Endometrium (tissue), 2 donors: ENCODE data around the gene FADS6.

Experiments used
- FAIRE-seq: peaks from 2 replicates; lab custom pipeline; 2012; peaks lifted over from hg19 to GRCh38; lab: Jason Lieb, UNC
- donor health status: control.
- donor health status: control.

The FADS6 gene

DNA sequence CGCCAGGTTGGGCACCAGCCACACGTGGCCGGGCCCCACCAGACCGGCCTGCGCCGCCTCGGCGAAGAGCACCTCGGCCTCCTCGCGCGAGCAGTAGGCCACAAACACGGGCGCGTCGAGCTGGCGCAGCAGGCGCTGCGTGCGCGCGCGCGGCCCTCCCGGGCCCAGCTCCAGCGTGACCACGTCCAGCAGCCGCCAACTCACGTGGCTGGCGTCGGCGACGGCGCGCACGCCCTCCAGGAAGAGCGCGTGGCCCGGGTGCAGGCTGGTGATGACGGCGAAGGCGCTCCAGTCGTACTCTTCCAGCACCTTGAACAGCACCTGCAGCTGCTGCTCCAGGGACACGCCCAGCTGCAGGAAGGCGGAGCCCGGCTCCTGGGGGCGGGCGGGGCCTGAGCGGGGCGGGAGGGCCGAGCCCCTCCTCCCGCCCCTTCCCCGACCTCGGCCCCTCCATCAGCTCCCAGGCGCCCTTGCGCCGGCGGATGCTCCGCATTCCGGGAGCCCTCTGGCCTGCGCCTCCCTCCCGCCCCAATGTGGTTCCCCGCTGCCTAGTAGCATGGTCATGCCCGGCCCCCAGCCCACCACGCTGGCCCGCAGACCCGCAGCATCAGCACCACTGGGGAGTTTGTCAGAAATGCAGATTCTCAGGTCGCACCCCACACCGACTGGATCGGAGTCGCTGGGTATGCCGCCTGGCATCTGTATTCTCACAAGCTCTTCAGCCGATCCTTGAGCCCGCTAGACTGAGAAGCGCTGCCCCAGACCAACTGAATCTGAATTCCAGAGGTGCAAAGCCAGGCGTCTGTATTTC is 41.0 kb downstream of the FADS6 start:
- no peak for FAIRE-seq

DNA sequence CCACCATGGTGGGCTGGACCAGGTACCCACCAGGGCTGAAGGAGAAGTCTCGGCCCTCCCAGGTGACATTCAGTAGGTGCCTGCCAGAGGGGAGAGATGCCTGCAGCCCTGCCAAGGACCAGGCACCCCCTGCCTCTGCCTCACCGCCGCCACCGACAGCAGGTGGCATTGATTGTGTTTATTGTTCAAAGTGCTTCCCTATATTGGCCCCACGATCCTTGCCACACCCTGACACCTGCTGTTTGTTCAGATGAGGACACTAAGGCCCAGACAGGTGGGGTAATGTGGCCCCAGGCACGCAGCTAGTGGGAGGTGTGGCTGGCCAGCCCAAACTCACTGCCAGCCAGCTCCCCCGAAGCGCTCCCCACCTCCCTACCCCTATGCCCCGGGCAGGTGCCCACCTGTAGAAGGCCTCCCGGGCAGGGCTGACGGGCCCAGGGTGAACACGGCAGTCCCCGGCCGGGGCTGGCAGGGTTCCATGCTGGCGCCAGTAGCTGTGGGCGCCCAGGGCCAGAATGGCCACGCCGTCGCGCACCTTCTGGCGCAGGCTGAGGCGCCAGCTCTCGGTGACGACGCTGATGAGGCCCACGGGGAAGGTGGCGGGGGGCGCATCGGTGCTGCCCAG is 41.7 kb downstream of the FADS6 start:
- FAIRE-seq = no peak

DNA sequence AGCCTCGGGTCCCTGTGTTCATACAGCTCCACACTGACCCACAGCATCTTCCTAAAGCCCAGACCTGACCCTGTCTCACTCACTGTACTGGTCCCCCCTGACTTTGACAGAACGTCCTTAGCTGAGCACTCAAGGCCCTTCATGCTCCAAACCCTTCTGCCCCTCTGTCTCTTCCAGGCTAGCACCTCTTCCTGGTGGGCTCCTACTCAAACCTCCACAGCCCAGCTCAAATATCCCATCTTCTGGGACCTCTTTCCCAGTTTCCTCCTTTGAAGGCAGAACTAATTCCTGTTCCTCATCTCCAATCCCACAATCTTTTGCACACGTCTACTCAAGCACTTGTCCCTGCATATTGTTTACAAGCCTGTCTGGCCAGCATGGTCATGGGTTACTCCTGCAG is 42.5 kb downstream of the FADS6 start:
- no peak for FAIRE-seq

DNA sequence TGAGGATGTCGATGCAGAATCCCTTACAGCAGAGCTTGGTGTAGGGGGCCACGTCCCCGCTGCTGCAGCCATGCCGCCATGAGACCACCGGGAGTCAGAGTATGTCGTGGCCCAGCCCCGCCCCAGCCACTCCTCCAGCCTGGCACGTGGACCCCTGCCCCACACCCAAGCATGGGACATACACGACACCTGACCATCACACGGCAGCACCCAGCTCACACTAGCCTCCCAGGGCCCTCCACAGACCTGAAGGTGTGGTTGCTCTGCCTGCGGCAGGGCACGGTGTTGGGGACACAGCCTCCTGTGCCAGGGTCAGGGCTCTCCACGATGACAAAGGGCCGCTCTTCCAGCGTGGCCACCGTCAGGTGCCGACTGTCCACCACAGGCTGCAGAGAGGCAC is 43.1 kb downstream of the FADS6 start:
- FAIRE-seq = no peak

DNA sequence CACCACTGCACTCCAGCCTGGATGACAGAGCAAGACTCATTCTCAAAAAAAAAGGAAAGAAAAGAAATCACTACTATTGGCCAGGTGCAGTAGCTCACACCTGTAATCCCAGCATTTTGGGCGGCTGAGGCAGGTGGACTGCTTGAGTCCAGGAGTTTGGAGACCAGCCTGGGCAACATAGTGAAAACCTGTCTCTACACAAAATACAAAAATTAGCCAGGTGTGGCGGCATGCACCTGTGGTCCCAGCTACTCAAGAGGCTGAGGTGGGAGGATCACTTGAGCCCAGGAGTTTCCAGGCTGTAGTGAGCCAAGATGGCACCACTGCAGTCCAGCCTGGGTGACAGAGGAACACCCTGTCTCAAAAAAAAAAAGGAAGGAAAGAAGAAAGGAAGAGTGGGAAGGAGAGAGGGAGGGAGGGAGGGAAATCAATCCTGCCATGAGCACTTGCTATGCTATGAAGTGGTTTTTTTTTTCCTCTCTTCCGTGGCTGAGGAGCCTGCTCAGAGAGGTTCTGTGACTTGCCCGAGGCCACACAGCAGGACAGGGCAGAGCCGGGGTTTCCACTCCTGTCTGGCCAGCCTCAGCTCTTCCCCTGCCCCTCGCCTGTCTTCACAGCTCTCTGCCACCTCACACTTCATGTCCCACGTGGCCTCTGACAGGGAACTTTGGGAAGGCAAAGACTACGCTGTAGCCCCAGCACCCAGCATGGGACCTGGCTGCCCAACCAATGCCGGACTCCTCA is 44.6 kb downstream of the FADS6 start:
- no peak for FAIRE-seq

DNA sequence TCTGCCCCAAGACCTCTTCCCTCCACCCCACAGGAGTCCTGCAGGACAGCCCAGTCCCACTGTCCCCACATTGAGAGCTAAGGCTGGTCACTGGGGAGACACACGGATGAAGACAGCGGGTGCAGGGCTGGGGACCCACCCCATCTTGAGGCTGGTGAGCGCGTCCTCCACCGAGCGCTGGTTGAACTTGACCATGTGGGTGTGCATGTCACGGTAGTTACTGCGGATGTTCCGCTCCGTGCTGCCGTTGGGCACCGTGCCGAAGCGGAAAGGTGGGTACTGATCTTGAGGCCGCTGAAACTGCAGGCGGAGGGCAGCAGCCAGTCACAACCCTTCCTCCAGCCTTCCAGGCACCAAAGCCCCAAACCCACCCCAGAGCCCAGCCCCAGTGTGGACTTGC is 46.8 kb downstream of the FADS6 start:
- FAIRE-seq = no peak

DNA sequence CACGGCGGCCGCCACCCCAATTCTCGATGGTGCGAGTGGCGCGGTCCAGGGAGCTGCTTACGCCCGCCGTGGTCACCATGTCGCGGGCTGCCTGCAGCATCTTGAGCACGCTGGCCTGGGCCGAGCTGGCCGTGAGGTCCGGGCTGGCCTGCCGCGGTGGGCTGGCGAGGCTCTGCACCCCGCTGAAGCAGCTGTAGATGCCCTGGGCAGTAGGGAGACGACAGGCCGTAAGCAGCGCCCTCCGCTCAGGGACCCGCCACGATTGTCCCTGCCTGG is 50.1 kb downstream of the FADS6 start:
- FAIRE-seq = no peak

DNA sequence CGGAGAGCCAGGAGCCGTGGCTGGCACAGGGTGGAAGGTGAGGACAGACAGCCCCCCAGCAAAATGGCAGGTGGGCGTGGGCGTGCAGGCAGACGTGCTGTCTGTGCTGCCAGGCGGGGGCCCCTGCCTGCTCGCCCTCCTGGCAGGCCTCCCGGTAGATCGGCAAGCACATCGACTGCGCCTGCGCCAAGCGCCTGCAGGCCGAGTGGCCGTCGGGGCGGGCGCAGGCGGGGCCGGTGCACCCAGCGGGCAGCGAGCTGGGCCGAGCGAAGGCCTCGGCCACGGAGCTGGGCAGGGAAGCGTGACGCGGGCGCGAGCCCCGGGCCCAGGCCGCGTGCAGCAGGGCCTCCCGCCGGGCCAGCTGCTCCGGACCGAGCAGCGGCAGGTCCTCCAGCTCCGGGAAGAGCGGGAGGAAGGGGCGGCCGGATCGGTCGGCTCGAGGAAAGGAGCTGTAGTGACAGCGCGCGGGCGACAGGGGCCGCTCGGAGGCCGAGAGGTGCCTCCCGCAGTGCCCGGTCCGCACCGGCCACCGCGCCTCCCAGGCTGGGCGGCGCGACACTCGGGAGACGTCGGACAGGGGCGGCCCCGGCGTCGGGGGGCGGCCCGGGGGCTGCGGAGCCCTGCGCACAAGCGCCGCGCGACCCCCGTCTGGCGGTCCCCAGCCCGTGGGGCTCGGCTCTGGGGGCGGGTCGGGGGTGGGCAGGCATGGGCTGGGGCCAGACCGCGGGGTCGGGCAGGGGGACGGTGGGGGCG is 50.7 kb downstream of the FADS6 start:
- no peak for FAIRE-seq

DNA sequence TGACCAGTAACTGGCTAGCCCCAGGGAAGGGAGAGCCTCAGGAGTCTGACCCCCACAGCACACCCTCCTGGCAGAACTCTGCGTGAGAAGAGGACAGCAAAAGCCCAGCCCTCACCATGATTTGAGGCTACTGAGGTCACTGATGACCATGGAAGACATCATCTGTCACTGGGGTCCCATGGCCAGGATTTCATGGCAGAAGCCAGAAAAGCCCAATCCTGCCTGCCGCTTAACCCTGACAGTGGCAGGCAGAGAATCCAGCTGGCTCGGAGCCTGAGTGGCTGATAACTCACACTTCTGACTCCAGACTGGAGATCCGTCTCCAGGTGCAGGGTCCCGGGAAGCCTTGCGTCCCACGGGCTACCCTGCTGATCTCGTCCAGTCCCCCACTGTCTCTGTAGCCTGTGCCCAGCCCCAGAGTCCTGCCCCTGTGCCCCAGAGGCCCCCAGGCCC is 51.3 kb downstream of the FADS6 start:
- FAIRE-seq = no peak

DNA sequence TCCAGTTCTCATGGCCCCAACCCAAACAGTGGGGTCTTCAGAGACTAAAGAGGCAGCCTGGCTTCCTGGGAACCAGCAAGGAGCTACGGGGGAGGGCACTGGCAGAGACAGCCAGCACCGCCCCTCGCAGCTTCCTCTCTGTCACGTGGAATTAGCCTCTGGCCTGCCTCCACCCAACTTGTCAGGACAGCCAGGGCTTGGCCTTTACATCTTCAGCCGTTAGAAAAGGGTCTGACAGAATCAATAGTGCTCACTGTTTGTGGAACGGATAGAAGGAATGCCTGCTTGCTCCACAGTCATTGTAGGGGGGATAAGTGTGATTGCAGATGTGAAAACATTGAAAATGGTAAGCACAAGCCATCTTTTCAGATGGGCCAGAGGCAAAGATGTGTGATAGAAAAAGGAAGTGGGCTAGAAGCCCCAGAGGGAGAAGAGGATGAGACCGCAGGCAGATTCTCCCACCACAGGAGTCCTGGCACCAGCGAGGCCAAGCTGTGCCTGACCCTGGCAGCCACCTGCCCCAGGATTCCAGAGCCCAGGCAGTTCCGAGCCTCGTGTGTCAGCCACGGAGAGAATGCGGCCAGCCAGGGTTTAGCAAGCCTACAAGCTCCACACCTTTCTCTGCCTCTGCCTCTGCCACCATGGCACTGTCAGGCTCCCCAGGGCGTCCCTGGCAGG is 52.3 kb downstream of the FADS6 start:
- no peak for FAIRE-seq

DNA sequence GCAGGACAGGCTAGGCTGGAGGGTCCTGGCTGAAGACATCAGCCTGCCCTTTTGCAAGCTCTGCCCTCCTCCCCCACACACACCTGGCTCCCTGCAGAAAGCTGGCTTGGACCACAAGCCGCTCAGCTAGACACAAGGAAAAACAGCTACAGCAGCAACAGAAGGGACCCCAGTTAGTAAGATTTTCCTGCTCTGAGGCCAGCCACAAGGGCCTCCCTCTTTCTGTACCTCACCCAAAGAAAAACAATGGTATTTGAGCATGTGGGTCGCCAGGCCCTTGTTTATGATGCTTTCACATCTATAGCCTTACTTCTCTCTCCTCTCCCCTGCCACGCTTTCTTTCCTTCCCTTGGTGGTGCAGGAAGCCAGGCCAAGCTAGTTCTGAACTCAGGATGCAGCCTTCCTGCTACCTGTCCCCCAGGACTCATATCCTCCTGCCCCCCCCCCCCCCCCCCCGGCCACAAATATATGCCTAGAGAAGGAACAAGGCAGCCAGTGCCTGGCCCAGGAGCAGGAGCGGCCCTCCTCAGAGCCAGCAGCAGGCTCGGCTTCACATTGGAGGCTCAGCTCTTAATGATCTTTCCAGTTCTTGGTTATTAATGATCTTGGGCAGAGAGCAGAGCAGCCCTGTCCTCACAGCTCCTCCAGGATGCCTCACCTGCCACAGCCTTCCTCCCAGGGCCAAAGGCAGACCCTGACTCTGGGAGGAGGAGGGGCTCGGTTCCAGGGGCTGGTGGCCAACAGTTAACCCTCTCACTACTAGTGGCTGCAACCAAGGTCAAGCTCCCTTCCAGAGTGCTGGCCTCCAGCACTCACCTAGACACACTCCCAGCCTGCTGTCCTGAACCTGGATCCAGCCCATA is 53.2 kb downstream of the FADS6 start:
- FAIRE-seq = no peak

DNA sequence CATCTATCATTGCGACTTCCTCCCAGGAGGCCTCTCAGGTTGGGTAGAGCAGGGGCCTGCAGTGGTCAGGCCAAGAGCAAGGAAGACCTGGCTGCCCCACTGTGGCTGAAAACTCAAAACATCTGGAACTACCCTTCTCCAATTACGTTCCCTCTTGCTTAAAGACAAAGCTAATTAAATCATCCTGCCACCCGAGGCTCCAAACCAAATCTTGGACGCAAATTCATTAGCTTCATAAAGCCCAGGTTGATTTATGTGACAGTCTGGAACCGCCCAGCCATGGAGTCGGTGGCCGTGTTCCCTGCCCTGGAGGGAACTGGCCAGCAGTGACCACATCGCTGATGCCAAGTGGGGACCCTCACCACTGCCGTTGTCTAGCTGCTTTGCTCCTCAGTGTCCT is 55.2 kb downstream of the FADS6 start:
- no peak for FAIRE-seq

DNA sequence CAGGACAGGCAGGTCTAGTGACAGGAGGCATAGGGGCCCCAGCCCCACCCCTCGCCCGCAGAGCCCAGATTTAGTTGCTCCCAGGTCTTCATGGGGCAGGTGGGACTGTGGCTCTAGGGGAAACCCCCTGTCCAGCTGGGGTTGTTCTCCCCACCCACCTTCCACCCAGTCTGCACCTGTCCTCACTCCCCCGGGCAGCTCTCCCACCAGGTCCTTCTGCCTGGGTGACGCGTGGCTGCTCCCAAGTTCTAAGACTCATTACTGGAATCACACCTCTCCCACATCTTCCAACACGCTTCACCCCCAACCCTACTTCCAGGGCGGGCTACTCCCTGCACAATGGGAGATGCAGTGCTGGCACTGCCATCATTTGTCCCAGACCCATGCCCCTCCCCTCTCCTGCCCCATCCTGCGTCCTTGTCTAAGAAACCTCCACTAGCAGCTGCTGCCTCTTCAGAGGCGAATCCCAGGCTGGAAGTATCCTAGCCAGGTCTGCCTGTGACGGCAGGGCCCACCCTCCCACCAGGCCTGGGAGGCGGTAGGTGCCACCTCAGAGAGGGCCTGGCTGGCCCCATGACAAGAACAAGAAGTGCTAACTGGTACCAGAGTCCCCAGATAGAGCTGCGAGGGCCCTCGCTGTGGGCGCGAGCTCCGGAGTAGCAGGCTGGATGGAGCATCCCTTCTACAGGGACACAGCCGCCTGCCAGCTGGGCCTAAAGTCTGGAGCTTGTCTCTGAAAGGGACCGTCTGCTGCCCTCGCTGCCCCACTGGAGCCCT is 56.6 kb downstream of the FADS6 start:
- no peak for FAIRE-seq

DNA sequence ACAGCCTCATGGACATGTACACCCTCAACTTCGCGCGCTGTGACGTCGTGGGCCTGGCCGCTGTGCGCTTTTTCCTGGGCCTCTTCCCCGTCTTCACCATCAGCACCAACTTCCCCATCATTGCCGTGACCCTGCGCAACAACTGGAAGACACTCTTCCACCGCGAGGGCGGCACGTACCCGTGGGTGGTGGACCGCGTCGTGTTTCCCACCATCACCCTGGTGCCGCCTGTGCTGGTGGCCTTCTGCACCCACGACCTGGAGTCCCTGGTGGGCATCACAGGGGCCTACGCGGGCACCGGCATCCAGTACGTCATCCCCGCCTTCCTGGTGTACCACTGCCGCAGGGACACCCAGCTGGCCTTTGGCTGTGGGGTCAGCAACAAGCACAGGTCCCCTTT is 57.2 kb downstream of the FADS6 start:
- FAIRE-seq = no peak

DNA sequence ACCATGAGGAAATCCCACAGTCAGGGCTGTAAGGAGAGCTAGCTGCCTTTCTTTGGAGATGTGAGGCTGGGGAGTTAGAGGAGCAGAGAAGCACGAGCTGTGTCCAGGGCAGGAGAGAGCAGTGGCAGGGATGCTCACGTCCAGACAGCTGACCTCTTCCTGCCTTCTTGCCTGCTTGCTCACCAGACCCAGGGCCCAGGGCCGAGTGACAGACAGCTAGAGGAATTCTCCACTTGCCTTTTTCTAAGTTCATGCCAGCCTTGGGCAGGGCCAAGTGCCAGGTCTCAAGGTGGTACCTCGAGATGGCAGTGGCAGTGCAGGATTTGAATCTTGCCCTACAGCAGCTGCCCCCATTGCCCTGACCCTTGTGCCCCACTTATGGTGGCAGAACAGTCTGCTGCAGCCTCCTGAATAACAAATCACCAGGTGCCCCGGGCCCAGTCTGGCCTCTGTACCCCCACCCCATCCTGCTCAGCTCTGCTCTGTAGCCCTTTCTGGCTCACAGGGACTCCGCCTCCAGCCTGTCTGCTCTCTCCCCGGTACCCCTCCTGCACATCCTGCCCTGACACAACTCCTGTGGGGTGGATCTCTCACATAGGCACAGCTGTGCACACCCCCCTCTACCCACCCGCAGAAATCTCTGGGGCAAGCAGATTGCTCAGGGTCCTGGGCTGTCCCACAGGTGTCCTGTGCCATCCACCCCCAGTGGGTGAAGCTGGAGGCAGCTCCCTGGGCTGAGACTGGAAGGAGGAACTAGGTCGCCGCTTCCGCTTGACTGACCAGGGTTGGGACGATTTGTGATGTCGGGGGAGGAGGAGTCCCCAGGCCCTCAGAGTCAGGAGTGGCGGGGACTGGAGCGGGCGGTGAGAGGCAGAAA is 59.7 kb downstream of the FADS6 start:
- FAIRE-seq = no peak

DNA sequence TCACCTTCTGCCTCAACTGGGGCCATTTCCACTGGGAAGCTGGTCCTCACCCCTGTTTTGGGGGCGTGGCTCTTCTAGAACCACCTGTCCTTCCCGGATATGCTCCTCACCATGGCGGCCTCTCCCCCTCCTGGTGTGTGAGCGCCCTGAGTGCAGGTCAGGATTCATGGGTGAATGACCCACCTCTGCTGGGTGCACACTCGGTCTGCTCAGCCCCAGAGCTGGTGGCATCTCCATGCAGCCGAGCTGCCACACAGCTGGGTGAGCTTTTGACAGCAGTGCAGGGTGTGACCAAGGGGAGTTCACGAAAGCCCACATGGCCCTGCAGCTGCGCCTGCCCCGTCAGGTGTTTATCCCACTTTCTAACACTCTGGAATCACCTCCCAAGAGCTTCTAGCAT is 61.0 kb downstream of the FADS6 start:
- FAIRE-seq = no peak

DNA sequence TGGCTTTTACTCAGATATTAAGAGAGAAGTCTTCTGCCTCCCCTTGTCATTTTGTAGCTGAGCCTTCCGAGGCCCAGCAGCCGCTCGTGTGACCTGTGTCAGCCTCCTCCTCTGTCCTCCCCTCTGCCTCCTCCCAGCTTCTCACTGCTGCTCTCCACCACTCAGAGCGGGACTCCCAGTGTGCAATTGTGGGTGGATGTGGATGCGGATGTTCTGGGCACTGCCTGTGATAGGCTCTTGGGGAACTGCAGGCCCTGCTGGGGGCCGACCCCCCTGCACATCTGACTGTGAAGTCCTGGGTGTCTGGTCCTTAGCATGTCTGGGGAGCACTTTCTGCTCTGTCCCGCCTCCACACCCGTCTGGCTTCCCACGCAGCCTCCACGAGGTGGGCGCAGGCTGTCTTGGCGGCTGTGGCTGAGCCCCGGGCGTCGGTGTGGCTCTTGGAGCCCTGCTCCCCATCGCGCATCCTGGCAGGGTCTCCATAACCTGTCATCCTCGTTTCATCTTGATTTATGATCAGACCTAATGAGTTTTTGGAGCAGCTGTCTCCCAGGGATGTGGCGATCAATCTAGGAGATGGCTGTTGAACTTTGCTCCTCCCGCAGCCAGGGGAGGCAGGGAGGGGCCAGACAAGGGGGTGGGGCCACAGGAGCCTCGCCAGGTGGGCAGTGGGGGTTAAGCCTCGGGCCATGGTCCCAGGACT is 61.8 kb downstream of the FADS6 start:
- FAIRE-seq = no peak

DNA sequence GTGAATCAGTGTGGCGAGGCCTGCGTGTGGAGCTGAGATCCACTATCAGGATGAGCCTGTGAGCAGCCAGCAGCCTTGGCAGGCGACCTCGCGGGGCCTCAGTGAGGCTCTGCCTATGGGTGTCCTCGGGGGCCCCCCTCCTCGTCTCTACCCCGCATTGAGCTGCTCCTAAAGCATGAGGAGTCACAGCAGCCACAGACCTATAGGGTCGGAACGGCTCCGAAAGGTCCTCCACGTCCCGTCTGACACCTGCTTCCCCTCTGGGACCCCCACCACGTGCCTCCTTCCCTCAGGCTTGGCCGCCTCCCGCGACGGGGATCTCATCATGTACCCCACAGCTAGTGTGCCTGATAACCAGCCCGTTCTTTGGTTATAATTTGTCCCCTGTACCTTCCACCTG is 62.6 kb downstream of the FADS6 start:
- FAIRE-seq = no peak

DNA sequence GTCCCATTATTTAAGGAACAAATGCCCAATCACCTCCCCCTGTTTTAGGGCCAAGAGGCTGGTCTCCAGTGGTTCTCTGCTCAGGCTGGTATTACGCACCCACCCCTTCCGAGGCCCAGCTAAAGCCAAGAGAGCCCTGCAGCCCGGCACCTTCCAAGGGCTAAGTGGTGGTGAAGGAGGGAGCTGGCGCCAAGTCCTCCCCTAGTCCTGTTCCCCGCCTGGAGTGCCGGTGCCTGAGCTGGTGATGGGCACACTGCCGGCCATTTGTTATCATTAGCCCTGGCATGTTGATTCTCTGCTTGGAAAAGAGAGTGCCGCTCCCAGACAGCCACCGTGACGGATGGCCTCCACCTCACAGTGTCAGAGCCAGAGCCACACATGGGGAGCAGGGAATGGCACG is 65.6 kb downstream of the FADS6 start:
- FAIRE-seq = no peak
